Renal cortical epithelial cell (primary cell): ENCODE measurements around the gene MACROD2. TPM values are rescaled to one million over a fixed set of nuclear protein-coding genes. Genes with fewer than 3 reads are reported as not detected.
"Not testable (repeated sequence)": the region's sequence is repeated elsewhere in the genome, so short reads cannot be mapped to it uniquely, and the experiment has no call there.

Source experiments
- DNase-seq: peaks from one replicate; pipeline ENCODE4 v3.0.0-alpha.2; 2011; ENCODE audit warnings: low read depth
- total RNA-seq: library from RNA; depleted of rRNA; stranded (reverse); fragments of >200 nt; gene quantifications from 2 replicates; pipeline ENCODE4 v1.2.3, GENCODE V29; 2014

Gene MACROD2
- total RNA-seq, 1 donor from 2014 or later: 5.4 TPM

DNA sequence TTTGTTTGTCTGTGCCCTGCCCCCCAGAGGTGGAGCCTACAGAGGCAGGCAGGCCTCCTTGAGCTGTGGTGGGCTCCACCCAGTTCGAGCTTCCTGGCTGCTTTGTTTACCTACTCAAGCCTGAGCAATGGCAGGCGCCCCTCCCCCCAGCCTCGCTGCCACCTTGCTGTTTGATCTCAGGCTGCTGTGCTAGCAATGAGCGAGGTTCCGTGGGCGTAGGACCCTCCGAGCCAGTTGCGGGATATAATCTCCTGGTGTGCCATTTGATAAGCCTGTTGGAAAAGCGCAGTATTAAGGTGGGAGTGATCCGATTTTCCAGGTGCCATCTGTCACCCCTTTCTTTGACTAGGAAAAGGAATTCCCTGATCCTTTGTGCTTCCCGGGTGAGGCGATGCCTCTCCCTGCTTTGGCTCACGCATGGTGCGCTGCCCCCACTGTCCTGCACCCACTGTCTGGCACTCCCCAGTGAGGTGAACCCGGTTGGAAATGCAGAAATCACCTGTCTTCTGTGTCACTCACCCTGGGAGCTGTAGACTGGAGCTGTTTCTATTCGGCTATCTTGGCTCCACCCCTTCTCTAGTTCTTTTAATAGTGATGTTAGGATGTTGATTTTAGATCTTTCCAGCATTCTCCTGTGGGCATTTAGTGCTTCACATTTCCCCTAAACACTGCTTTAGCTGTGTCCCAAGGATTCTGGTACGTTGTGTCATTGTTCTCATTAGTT lies 471.9 kb downstream of the MACROD2 start:
- not testable (repeated sequence) for DNase-seq

GRCh38 chr20:14470231-14470899 lies 475.0 kb downstream of the MACROD2 start:
- DNase-seq: peak; percentile 66

GRCh38 chr20:14470977-14471661 lies 475.8 kb downstream of the MACROD2 start:
- no peak for DNase-seq

DNA sequence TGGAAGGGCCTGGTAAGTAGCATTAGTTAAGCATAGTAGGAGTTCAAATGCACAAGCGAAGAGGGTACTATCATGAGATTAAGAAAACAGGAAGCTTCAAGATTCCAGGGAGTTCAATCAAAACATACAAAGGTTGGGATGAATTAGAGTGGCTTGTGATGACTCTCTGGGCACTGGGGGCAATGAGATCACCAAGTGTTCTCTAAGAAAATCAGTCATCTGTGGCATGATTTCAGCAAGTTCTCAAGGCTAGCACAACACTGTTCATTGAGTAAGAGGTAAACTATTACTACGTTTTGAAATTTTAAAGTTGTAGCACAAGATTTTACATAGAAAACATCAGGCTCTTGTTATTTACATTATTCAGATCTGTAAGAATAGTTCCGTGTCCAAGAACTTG lies 481.8 kb downstream of the MACROD2 start:
- peak; percentile 97 for DNase-seq

DNA sequence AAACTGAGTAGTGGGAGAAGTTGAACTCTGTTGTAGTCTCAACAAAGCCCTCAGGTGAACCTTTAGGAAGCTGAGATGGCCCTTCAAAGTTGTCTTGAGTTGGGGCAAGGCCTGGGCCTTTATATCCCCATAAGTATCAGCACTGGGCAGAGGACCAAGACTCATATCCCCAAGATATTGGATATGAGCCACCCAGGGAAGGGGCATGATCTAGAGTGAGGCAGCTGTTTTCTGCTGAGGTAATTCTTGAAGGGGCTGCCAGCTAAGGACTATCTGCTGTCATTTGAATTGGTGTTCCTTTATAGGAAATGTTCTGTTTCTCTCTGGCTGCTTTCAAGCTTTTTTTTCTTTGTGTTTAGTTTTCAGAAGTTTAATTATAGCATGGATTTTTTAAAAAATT lies 482.8 kb downstream of the MACROD2 start:
- peak; percentile 13 for DNase-seq

- no peak for DNase-seq
These were observed 486.5 kb downstream of the MACROD2 start for GRCh38 chr20:14481863-14482262.

DNA sequence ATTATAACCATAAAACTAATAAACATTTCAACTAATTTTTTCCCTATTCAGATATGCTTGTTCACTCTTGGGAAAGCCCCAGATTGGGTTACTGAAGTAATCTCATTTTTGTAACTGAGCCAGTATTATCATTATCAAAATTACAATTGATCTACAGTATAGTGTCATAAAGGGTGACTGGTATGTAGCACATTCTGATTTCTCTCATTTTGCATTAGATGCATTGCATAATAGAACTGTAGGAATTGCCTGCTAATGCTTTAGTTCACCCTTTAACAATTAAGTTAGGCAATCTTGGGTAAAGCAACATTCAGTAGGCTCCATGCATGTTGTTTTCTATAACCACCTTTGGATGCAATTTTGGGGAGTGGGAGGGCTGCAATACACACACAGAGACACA lies 492.9 kb downstream of the MACROD2 start:
- DNase-seq: peak; percentile 16

- no peak for DNase-seq
These were observed 493.6 kb downstream of the MACROD2 start for GRCh38 chr20:14488756-14489479.

GRCh38 chr20:14489544-14489943 lies 494.2 kb downstream of the MACROD2 start:
- DNase-seq: no peak

DNA sequence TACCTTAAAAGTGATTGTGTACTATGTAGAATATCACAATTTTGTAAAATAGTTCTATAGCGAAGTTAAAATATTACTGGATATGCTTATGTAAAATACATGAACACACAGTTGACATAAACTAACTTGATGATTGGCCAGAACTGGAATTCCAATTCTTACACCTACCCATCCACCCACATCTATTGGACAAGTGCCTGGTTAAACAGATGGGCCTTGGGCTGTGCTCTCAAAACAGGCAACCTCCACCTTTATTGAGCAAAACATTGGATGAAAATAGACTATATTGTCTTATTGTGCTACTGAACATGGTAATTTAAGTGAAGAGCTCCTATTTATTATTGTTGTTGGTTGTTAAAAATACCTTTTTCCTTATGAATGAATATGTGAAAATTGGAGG lies 496.1 kb downstream of the MACROD2 start:
- DNase-seq: no peak

DNA sequence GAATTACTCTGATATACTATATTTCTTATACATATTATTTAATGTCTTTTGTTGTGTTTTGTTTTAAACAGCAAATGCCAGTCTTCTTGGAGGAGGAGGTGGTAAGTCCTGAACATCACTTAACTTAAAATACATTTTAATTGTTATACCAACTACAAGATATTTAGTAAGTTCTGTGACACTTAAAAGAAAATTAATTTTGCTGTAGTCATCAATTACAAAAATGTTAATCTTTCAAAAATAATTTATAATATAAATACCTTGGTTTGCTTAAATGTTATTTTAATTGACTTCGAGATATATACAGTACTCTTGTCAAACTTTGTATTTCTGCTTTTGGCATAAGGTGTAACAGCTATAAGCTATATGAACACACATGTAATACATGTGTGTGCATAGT lies 498.1 kb downstream of the MACROD2 start:
- no peak for DNase-seq

- no peak for DNase-seq
These were observed 499.0 kb downstream of the MACROD2 start for GRCh38 chr20:14494355-14494754.

GRCh38 chr20:14495066-14495465 lies 499.8 kb downstream of the MACROD2 start:
- DNase-seq: no peak

GRCh38 chr20:14497004-14497403 lies 501.7 kb downstream of the MACROD2 start:
- DNase-seq: no peak

- peak; percentile 51 for DNase-seq
These were observed 503.5 kb downstream of the MACROD2 start for GRCh38 chr20:14498772-14499171.

DNA sequence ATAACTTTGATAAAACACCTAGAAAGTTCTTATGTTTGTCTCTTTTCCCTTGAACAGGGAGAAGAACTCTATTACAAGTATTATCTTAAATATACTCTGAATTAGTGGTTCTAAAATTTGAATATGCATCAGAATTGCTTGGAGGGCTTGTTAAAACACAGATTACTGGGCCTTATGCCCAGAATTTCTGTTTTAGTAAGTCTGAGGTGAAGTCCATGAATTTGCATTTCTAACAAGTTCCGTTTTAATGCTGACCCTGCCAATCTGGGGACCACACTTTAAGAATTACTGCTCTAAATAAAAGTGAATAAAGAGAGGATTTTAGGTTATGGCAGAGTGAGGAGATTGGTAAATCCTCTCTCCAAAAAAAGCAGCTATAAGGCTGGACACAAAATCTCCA lies 510.2 kb downstream of the MACROD2 start:
- DNase-seq: no peak

DNA sequence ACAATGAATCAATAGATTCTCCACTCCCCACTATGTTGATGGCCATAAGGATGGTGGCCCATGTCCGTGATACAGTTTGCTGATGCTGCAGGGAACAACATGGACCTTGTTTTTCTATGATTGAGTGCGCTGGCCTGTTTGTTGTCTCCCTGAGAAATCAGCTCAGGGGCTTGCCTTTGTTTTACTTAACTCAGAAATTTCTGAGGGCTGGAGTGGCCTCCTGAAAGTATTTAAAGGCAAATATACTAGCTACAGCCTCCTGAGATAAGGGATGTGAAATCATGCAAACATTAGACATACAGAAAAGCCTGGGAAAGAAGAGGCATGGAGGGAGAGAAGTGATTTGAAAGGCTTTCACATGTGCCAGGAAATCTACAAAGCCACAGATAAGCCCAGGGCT lies 512.4 kb downstream of the MACROD2 start:
- no peak for DNase-seq

- DNase-seq: no peak
These were observed 515.0 kb downstream of the MACROD2 start for GRCh38 chr20:14510341-14510740.

GRCh38 chr20:14512839-14513238 lies 517.5 kb downstream of the MACROD2 start:
- no peak for DNase-seq

GRCh38 chr20:14518648-14519047 lies 523.3 kb downstream of the MACROD2 start:
- no peak for DNase-seq

DNA sequence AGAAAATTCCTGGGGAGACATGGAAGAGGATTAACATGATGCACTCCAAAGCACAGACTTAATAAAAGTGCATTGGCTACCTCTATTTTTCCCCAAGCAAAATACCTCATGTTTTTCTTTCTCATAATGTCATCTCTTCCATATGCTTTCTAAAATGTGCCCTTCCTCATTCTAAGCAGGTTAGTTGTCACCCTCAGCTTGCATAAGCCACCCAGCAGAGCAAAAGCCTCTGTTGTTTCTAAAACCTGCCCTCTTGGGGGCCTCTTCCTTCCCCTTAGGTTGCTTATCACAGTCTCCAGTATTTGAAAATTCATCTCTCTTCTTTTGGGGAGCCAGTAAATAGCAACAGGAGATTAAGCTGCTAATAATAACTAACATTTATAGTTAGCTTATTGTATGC lies 525.7 kb downstream of the MACROD2 start:
- no peak for DNase-seq

- peak; percentile 40 for DNase-seq
These were observed 526.1 kb downstream of the MACROD2 start for GRCh38 chr20:14521436-14521835.
